Endothelial cell of umbilical vein (primary cell): ENCODE measurements around the gene KANK3. TPM values are rescaled to one million over a fixed set of nuclear protein-coding genes. Genes with fewer than 3 reads are reported as not detected.

Experiments
- BruUV-seq: library from RNA; stranded (reverse); fragments of 400-500 nt; replicated peaks from 2 replicates; lab custom pipeline; 2021; lab: Mats Ljungman, UMichigan
- CTCF ChIA-PET: fragments of 300-600, 350-600 bp; sonication (Branson Sonifier 250); formaldehyde crosslinking; loops from one replicate; lab custom pipeline; 2021; ENCODE audit warnings: antibody characterized with exemption, inconsistent platforms; lab: Charles Lee
- POLR2A ChIA-PET: fragments of 300-600, 350-600 bp; sonication (Branson Sonifier 250); formaldehyde crosslinking; loops from one replicate; lab custom pipeline; 2021; ENCODE audit warnings: antibody characterized with exemption, inconsistent platforms; lab: Charles Lee
- DNase-seq: peaks from one replicate; pipeline ENCODE4 v3.0.0-alpha.2; 2011; ENCODE audit warnings: low read depth, low spot score
- FAIRE-seq: peaks from 2 replicates; lab custom pipeline; 2011; peaks lifted over from hg19 to GRCh38; lab: Jason Lieb, UNC
- H2AFZ ChIP-seq: 2 replicates; pipeline ENCODE4 v1.6.0; 2012; ENCODE audit warnings: low read depth, low read length, control low read depth, inconsistent platforms
- H3K27ac ChIP-seq: 2 replicates; pipeline ENCODE4 v1.5.1; 2011; ENCODE audit warnings: low read depth, mild to moderate bottlenecking, control low read depth, low read length, moderate library complexity; ENCODE audit not compliant: insufficient read depth
- H3K27me3 ChIP-seq, 2 experiments: 2 replicates each; pipeline versions ENCODE4 v1.6.0 to v1.6.1; 2011; ENCODE audit warnings: low read length in 2 of 2, mixed read lengths in 1 of 2; ENCODE audit not compliant: control insufficient read depth in 2 of 2, insufficient read depth in 2 of 2
- H3K36me3 ChIP-seq, 2 experiments: 2 replicates in 1 of 2; 3 replicates in 1 of 2; pipeline ENCODE4 v1.5.1; 2011; ENCODE audit warnings: low read length in 2 of 2, mild to moderate bottlenecking in 1 of 2, moderate library complexity in 1 of 2; ENCODE audit not compliant: control insufficient read depth in 2 of 2, insufficient read depth in 2 of 2; ENCODE audit errors: extremely low read depth in 1 of 2
- H3K4me1 ChIP-seq: 3 replicates; pipeline ENCODE4 v1.5.1; 2011; ENCODE audit warnings: mild to moderate bottlenecking, low read length; ENCODE audit not compliant: control insufficient read depth, insufficient read depth; ENCODE audit errors: extremely low read depth
- H3K4me2 ChIP-seq: 2 replicates; pipeline ENCODE4 v1.6.1; 2011; ENCODE audit warnings: low read length, control low read depth, mixed read lengths; ENCODE audit not compliant: insufficient read depth
- H3K4me3 ChIP-seq, 3 experiments: fragments of 200-600 bp in 1 of 3; sonication (generic), shearing (Covaris generic) in 1 of 3; replicated peaks in 1 of 3; 2 replicates each; pipeline ENCODE4 v1.5.1; 2011 to 2016; ENCODE audit warnings: control low read depth in 3 of 3, low read length in 3 of 3, mild to moderate bottlenecking in 2 of 3, inconsistent platforms in 1 of 3, low read depth in 1 of 3, moderate library complexity in 1 of 3; ENCODE audit not compliant: insufficient read depth in 1 of 3
- H3K79me2 ChIP-seq: 2 replicates; pipeline ENCODE4 v1.6.0; 2012; ENCODE audit warnings: low read length, inconsistent platforms; ENCODE audit not compliant: control insufficient read depth, insufficient read depth
- H3K9ac ChIP-seq: replicated peaks from 2 replicates; pipeline ENCODE3; 2011; ENCODE audit warnings: low read length, control low read depth; ENCODE audit not compliant: insufficient read depth; ENCODE audit errors: extremely low read depth
- H3K9me1 ChIP-seq: replicated peaks from 3 replicates; pipeline ENCODE4 v1.6.0; 2011; ENCODE audit warnings: mild to moderate bottlenecking, low read length; ENCODE audit not compliant: control insufficient read depth, insufficient read depth; ENCODE audit errors: extremely low read depth
- H3K9me3 ChIP-seq: replicated peaks from 2 replicates; pipeline ENCODE4 v1.5.1; 2012; ENCODE audit warnings: low read length, inconsistent platforms; ENCODE audit not compliant: control insufficient read depth, insufficient read depth
- H4K20me1 ChIP-seq: replicated peaks from 2 replicates; pipeline ENCODE3; 2011; ENCODE audit warnings: mild to moderate bottlenecking, low read length; ENCODE audit not compliant: control insufficient read depth, insufficient read depth; ENCODE audit errors: extremely low read depth
- CTCF ChIP-seq, 2 donors: IDR thresholded peaks; 1 replicate in 1 of 2; 2 replicates in 1 of 2; pipeline ENCODE4 v1.5.1; 2011; ENCODE audit warnings: low read length in 2 of 2, mild to moderate bottlenecking in 2 of 2, moderate library complexity in 2 of 2, control low read depth in 1 of 2, inconsistent platforms in 1 of 2, low read depth in 1 of 2; ENCODE audit not compliant: insufficient read depth in 1 of 2; ENCODE audit errors: extremely low read depth in 1 of 2
- EZH2 ChIP-seq: IDR thresholded peaks from 2 replicates; pipeline ENCODE4 v1.6.1; 2012; ENCODE audit warnings: borderline replicate concordance, low read depth, mild to moderate bottlenecking, moderate library complexity, low read length, inconsistent platforms; ENCODE audit not compliant: severe bottlenecking
- FOS ChIP-seq: IDR thresholded peaks from 2 replicates; pipeline ENCODE4 v1.6.1; 2011; ENCODE audit warnings: mild to moderate bottlenecking, low read length, moderate library complexity, borderline replicate concordance; ENCODE audit not compliant: insufficient read depth
- GATA2 ChIP-seq: IDR thresholded peaks from 2 replicates; pipeline ENCODE4 v1.7.0; 2011; ENCODE audit warnings: low read depth, mild to moderate bottlenecking, moderate library complexity, mixed read lengths, low read length; ENCODE audit not compliant: insufficient read length, insufficient read depth
- JUN ChIP-seq: IDR thresholded peaks from 2 replicates; pipeline ENCODE4 v1.6.1; 2011; ENCODE audit warnings: borderline replicate concordance, low read depth; ENCODE audit not compliant: insufficient read length, insufficient read depth
- MYC ChIP-seq: IDR thresholded peaks from one replicate; pipeline ENCODE4 v1.6.1; 2011; ENCODE audit warnings: mild to moderate bottlenecking, low read depth, low read length
- POLR2A ChIP-seq: IDR thresholded peaks from 2 replicates; pipeline ENCODE4 v1.6.1; 2012; ENCODE audit warnings: low read depth, mild to moderate bottlenecking, control low read depth, low read length
- POLR2AphosphoS5 ChIP-seq: IDR thresholded peaks from 2 replicates; pipeline ENCODE4 v1.6.1; 2012; ENCODE audit warnings: low read depth, mild to moderate bottlenecking, control low read depth, low read length, moderate library complexity; ENCODE audit not compliant: insufficient read depth
- dilution Hi-C: fragments of 300-500 bp; cut with MboI; formaldehyde crosslinking; loops from one replicate; pipeline ENCODE4 v1.15.0; 2019; ENCODE audit warnings: low sequenced_read_pairs; ENCODE audit not compliant: extremely low pct_ligation_motif_present
- intact Hi-C: fragments of 100-400 bp; cut with micrococcal nuclease; formaldehyde crosslinking; loops from one replicate; pipeline ENCODE4 v1.10.0; 2022
- polyA plus RNA-seq, 4 experiments: library from polyadenylated mRNA; depleted of rRNA in 3 of 4; stranded (reverse) in 3 of 4; unstranded in 1 of 4; fragments of >200 nt; gene quantifications; 2 replicates each; pipeline versions ENCODE4 v1.2.1 to v1.2.3, GENCODE V29; 2011 to 2012; ENCODE audit warnings: missing spikeins in 1 of 4
- total RNA-seq: library from RNA; stranded (reverse); gene quantifications from 2 replicates; pipeline ENCODE4 v1.2.3, GENCODE V29; 2021
- TF ChIP-seq, protein P1 (sequence below): IDR thresholded peaks from 2 replicates; pipeline ENCODE4 v1.6.1; 2011; ENCODE audit not compliant: insufficient read depth, insufficient read length

The KANK3 gene
- total and polyA plus RNA-seq, 2 donors (not counting 3 experiments of a cell fraction or from before 2014, with no cell fraction given): 22.1 to 30.0 TPM

DNA sequence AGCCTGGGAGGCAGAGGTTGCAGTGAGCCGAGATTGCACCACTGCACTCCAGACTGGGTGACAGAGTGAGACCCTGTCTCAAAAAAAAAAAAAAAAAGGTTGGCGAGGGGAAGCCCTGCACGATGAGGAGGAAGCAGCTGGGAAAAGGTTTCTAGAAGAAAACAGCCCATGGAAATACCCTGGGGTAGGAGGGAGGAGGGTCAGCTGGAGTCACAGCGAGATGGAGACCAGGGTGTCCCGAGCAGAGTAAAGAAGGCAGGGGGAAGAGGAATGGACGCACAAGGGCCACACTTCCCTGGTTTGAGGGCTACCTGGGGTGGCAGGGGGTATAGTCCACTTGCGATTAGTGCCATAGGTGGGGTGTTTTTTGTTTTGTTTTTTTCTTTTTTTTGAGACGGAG is 6.4 kb downstream of the KANK3 start:
- no peaks in the 10 kb centered on the region for H4K20me1 ChIP-seq
- intact Hi-C loops: no loop called here
- no peak overlapping the region for H3K9ac ChIP-seq
- ChIA-PET CTCF (interaction anchor here (1.4 kb wide), 1 partner anchor 13 kb away, joined by 7 read pairs; no protein-coding TSS in a partner anchor), POLR2A (interaction anchor here (1.0 kb wide), 1 partner anchor 13 kb away, joined by 3 read pairs; no protein-coding TSS in a partner anchor)
- TF ChIP-seq EZH2: no peak
- TF ChIP-seq CTCF (IDR thresholded peaks at IDR 0.05; ENCODE audit: extremely low read depth in 1 of 2, insufficient read depth in 1 of 2, low read depth in 1 of 2, low read length in 2 of 2): no peak
- no peak for TF ChIP-seq GATA2
- TF ChIP-seq POLR2AphosphoS5: no peak
- TF ChIP-seq POLR2A: no peak
- TF ChIP-seq MYC: no peak
- TF ChIP-seq, protein P1, sequence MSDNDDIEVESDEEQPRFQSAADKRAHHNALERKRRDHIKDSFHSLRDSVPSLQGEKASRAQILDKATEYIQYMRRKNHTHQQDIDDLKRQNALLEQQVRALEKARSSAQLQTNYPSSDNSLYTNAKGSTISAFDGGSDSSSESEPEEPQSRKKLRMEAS: no peak
- TF ChIP-seq FOS: no peak
- TF ChIP-seq JUN: no peak
- H3K9me1 ChIP-seq: no peaks in the 10 kb centered on the region
- dilution Hi-C loops: no loop called here
- H2AFZ ChIP-seq: no peak overlapping the region
- H3K9me3 ChIP-seq: no peaks in the 10 kb centered on the region
- H3K4me1 ChIP-seq: peaks cover 20% of the 10 kb centered on the region
- no TSS peak for BruUV-seq
- DNase-seq (peak; percentile 50), FAIRE-seq (no peak)
- H3K79me2 ChIP-seq: no peaks in the 10 kb centered on the region
- peaks cover 3 to 9% of the 10 kb centered on the region in 2 experiments for H3K36me3 ChIP-seq
- H3K27ac ChIP-seq: no peak overlapping the region
- no peak overlapping the region for H3K4me2 ChIP-seq
- H3K27me3 ChIP-seq: no peaks in the 10 kb centered on the region
- H3K4me3 ChIP-seq: no peak overlapping the region
